ENCODE data around the gene VILL. TPM values are rescaled to one million over a fixed set of nuclear protein-coding genes. Genes with fewer than 3 reads are reported as not detected.
A peak's percentile ranks its signal among the peaks of the same experiment; 100 is the strongest.

VILL gene
- total RNA-seq, 1 donor from 2014 or later: 1.5 TPM

GRCh38 chr3:37945156-37945806 is 45.3 kb upstream of the VILL start:
- H3K4me1 ChIP-seq (ENCODE audit: insufficient read depth, low read length): peaks cover 12% of the 10 kb centered on the region
- H3K27me3 Mint-ChIP-seq (ENCODE audit: low read depth, unreplicated experiment): no peaks in the 10 kb centered on the region
- peaks cover 30% of the 10 kb centered on the region for H3K4me1 Mint-ChIP-seq (ENCODE audit: low read depth, unreplicated experiment)
- no peaks in the 10 kb centered on the region for H3K9me3 ChIP-seq (ENCODE audit: insufficient read depth, low read depth, low read length)
- no peaks in the 10 kb centered on the region for H3K36me3 ChIP-seq (ENCODE audit: insufficient read depth, low read length)
- no peak overlapping the region for H3K9ac ChIP-seq (ENCODE audit: low read length)
- peak overlapping the region; percentile 42 for H3K4me2 ChIP-seq (ENCODE audit: low read length)
- H3K4me3 ChIP-seq (ENCODE audit: insufficient read depth, low read depth, low read length): no peak overlapping the region
- no peak overlapping the region for H3K27ac Mint-ChIP-seq (ENCODE audit: unreplicated experiment)
- H3K36me3 Mint-ChIP-seq (ENCODE audit: low read depth, unreplicated experiment): peaks cover 7% of the 10 kb centered on the region
- no peak for FAIRE-seq
- DNase-seq (ENCODE audit: low read depth): no peak
- peaks cover 5% of the 10 kb centered on the region for H4K20me1 ChIP-seq (ENCODE audit: insufficient read depth, low read length)
- no peaks in the 10 kb centered on the region for H3K79me2 ChIP-seq (ENCODE audit: insufficient read depth, low read length)
- TF ChIP-seq EZH2 (IDR thresholded peaks at IDR 0.05; ENCODE audit: insufficient read depth, low read length): no peak
- no peak for TF ChIP-seq CTCF (IDR thresholded peaks at IDR 0.05; ENCODE audit: insufficient read depth, low read depth, low read length)
- H2AFZ ChIP-seq (ENCODE audit: low read depth, low read length): no peak overlapping the region
- no peaks in the 10 kb centered on the region for H3K27me3 ChIP-seq (ENCODE audit: insufficient read depth, low read length)
- H3K4me3 Mint-ChIP-seq (ENCODE audit: unreplicated experiment): no peak overlapping the region
- no peaks in the 10 kb centered on the region for H3K9me3 Mint-ChIP-seq (ENCODE audit: unreplicated experiment)
- no peak overlapping the region for H3K27ac ChIP-seq (ENCODE audit: low read depth, low read length)

- H3K27ac ChIP-seq (ENCODE audit: low read depth, low read length): no peak overlapping the region
- no peak overlapping the region for H3K9ac ChIP-seq (ENCODE audit: low read length)
- peak; percentile 55 for DNase-seq (ENCODE audit: low read depth)
- peak overlapping the region; percentile 44 for H3K27ac Mint-ChIP-seq (ENCODE audit: unreplicated experiment)
- H3K79me2 ChIP-seq (ENCODE audit: insufficient read depth, low read length): no peaks in the 10 kb centered on the region
- H3K27me3 Mint-ChIP-seq (ENCODE audit: low read depth, unreplicated experiment): no peaks in the 10 kb centered on the region
- no peaks in the 10 kb centered on the region for H3K9me3 Mint-ChIP-seq (ENCODE audit: unreplicated experiment)
- H3K4me1 Mint-ChIP-seq (ENCODE audit: low read depth, unreplicated experiment): peaks cover 30% of the 10 kb centered on the region
- H3K9me3 ChIP-seq (ENCODE audit: insufficient read depth, low read depth, low read length): no peaks in the 10 kb centered on the region
- no peak overlapping the region for H2AFZ ChIP-seq (ENCODE audit: low read depth, low read length)
- H3K36me3 Mint-ChIP-seq (ENCODE audit: low read depth, unreplicated experiment): peaks cover 7% of the 10 kb centered on the region
- H3K36me3 ChIP-seq (ENCODE audit: insufficient read depth, low read length): no peaks in the 10 kb centered on the region
- H3K4me3 ChIP-seq (ENCODE audit: insufficient read depth, low read depth, low read length): no peak overlapping the region
- TF ChIP-seq CTCF (IDR thresholded peaks at IDR 0.05; ENCODE audit: insufficient read depth, low read depth, low read length) (no peak), EZH2 (IDR thresholded peaks at IDR 0.05; ENCODE audit: insufficient read depth, low read length) (no peak)
- H3K4me3 Mint-ChIP-seq (ENCODE audit: unreplicated experiment): peak overlapping the region; percentile 16
- no peaks in the 10 kb centered on the region for H4K20me1 ChIP-seq (ENCODE audit: insufficient read depth, low read length)
- no peak for FAIRE-seq
- H3K4me2 ChIP-seq (ENCODE audit: low read length): peak overlapping the region; percentile 42
- H3K4me1 ChIP-seq (ENCODE audit: insufficient read depth, low read length): peaks cover 12% of the 10 kb centered on the region
- no peaks in the 10 kb centered on the region for H3K27me3 ChIP-seq (ENCODE audit: insufficient read depth, low read length)
Measured at GRCh38 chr3:37945807-37946530, 44.6 kb upstream of the VILL start.

GRCh38 chr3:37946531-37946889 is 44.1 kb upstream of the VILL start:
- no peak for FAIRE-seq
- Histone ChIP-seq H3K27me3 (ENCODE audit: insufficient read depth, low read length) (no peaks in the 10 kb centered on the region), H4K20me1 (ENCODE audit: insufficient read depth, low read length) (no peaks in the 10 kb centered on the region), H3K27ac (ENCODE audit: low read depth, low read length) (no peak overlapping the region), H3K9ac (ENCODE audit: low read length) (no peak overlapping the region), H3K36me3 (ENCODE audit: insufficient read depth, low read length) (no peaks in the 10 kb centered on the region), H3K4me3 (ENCODE audit: insufficient read depth, low read depth, low read length) (no peak overlapping the region), H3K4me2 (ENCODE audit: low read length) (no peak overlapping the region), H3K9me3 (ENCODE audit: insufficient read depth, low read depth, low read length) (no peaks in the 10 kb centered on the region), H2AFZ (ENCODE audit: low read depth, low read length) (no peak overlapping the region), H3K4me1 (ENCODE audit: insufficient read depth, low read length) (peaks cover 12% of the 10 kb centered on the region), H3K79me2 (ENCODE audit: insufficient read depth, low read length) (no peaks in the 10 kb centered on the region)
- H3K36me3 Mint-ChIP-seq (ENCODE audit: low read depth, unreplicated experiment): peaks cover 5% of the 10 kb centered on the region
- no peaks in the 10 kb centered on the region for H3K9me3 Mint-ChIP-seq (ENCODE audit: unreplicated experiment)
- no peak for DNase-seq (ENCODE audit: low read depth)
- H3K4me1 Mint-ChIP-seq (ENCODE audit: low read depth, unreplicated experiment): peaks cover 30% of the 10 kb centered on the region
- peak overlapping the region; percentile 44 for H3K27ac Mint-ChIP-seq (ENCODE audit: unreplicated experiment)
- no peak for TF ChIP-seq EZH2 (IDR thresholded peaks at IDR 0.05; ENCODE audit: insufficient read depth, low read length)
- no peak for TF ChIP-seq CTCF (IDR thresholded peaks at IDR 0.05; ENCODE audit: insufficient read depth, low read depth, low read length)
- H3K4me3 Mint-ChIP-seq (ENCODE audit: unreplicated experiment): peak overlapping the region; percentile 16
- no peaks in the 10 kb centered on the region for H3K27me3 Mint-ChIP-seq (ENCODE audit: low read depth, unreplicated experiment)

Measured in astrocyte (in vitro differentiated cells and primary cell).